Measurements from ENCODE around the gene TVP23A. TPM values are rescaled to one million over a fixed set of nuclear protein-coding genes. Genes with fewer than 3 reads are reported as not detected.

The TVP23A gene
- total RNA-seq, 4 donors from 2014 or later = not detected

DNA sequence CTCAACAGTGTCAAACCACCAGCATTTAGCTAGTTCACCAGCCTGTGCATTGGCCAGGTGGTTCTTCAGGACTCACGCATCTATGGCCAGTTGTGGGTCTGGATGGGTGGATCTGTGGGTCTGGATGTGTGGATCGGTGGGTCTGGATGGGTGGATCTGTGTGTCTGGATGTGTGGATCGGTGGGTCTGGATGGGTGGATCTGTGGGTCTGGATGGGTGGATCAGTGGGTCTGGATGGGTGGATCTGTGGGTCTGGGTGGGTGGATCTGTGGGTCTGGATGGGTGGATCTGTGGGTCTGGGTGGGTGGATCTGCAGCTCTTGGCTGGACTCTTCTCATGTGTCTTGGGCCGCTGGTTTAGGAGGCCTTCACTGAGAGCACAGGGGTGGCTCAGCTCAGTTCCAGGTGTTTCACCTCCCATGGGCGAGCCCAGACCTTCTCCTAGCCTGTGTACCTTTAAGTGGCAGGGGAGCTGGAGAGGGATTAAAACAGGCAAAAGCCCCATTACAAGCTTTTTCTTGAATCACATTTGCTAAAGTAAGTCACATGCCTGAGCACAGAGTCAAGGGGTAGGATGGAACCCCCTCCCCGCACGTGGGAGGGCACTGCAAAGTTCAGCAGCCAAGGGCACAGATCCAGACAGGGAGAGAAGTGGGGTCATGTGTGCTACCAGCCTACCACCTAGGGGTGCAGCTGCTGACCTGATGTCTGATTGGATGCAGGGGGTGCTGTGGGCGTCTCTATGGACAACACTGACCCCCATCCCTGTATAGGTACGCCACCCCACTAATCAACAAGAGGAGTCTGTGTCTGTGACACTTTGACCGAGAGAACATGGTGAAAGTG, 78.4 kb downstream of the TVP23A start:
- no peak overlapping the region for H3K4me3 ChIP-seq
- H3K27ac ChIP-seq = no peak overlapping the region
- no peak for TF ChIP-seq POLR2A (IDR thresholded peaks at IDR 0.05)
- no peak for TF ChIP-seq CTCF (IDR thresholded peaks at IDR 0.05 in 4 of 5, conservative IDR thresholded peaks at IDR 0.05 in 1 of 5)
- H3K27me3 ChIP-seq = no peaks in the 10 kb centered on the region
- in situ Hi-C loops (cut with MboI; ENCODE audit: low sequenced_read_pairs in 4 of 4) = loop anchor here (5.0 to 10.0 kb wide), 5 partner anchors 175 to 485 kb away; no protein-coding TSS in a partner anchor
- no peak for ATAC-seq
- no peaks in the 10 kb centered on the region for H3K36me3 ChIP-seq
- DNase-seq = no peak
- intact Hi-C loops (cut with DNase I; ENCODE audit: low total_unique reads) = loop anchor here (2.0 to 10.0 kb wide), 5 partner anchors 87 to 1645 kb away; partner anchors contain the start of genes HAPSTR1 and SOCS1
- no peaks in the 10 kb centered on the region for H3K9me3 ChIP-seq
- H3K4me1 ChIP-seq = peaks cover 30 to 38% of the 10 kb centered on the region in 2 donors

DNA sequence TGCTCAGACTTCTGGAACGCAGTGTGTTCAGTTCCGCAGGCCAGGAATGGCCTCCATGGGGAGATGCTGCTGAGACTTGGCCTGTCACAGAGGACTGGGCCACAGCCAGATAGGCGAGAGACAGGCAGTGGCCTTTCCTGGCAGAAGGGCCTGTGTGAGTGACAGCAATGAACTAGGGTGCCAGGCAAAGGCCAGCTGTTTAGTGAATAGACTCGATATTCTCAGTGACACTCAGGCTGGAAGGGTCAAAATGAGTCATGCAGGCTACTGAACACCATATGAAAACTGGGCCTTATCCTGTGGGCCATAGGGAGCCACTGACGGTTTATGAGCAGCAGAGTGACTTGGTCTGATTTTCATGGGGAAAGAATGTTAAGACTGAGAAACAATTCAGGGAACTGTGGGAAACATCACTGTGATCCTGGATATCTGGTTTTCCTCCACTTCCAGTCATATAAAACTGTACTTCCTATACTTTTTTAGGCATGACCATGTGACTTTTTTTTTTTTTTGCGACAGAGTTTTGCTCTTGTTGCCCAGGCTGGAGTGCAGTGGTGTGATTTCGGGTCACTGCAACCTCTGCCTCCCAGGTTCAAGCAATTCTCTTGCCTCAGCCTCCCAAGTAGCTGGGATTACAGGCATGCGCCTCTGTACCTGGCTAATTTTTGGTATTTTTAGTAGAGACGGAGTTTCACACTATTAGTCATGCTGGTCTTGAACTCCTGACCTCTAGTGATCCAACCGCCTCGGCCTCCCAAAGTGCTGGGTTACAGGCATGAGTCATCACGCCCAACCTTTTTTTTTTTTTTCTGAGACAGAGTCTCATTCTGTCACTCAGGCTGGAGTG, 80.1 kb downstream of the TVP23A start:
- ATAC-seq (peak; percentile 92 to 94), DNase-seq (peak; percentile 79 to 97)
- H3K27ac ChIP-seq = peak overlapping the region; percentile 84 to 95 (median 88)
- no peaks in the 10 kb centered on the region for H3K36me3 ChIP-seq
- in situ Hi-C loops (cut with MboI; ENCODE audit: low sequenced_read_pairs in 4 of 4) = loop anchor here (5.0 to 10.0 kb wide), 3 partner anchors 216 to 484 kb away; no protein-coding TSS in a partner anchor
- no peaks in the 10 kb centered on the region for H3K9me3 ChIP-seq
- H3K4me3 ChIP-seq = no peak overlapping the region
- intact Hi-C loops (cut with DNase I; ENCODE audit: low total_unique reads) = loop anchor here (2.0 kb wide), 2 partner anchors 162 to 182 kb away; no protein-coding TSS in a partner anchor
- H3K4me1 ChIP-seq = peaks cover 22 to 30% of the 10 kb centered on the region in 2 donors
- H3K27me3 ChIP-seq = no peaks in the 10 kb centered on the region
- no peak for TF ChIP-seq CTCF (IDR thresholded peaks at IDR 0.05 in 4 of 5, conservative IDR thresholded peaks at IDR 0.05 in 1 of 5)
- no peak for TF ChIP-seq POLR2A (IDR thresholded peaks at IDR 0.05)

- intact Hi-C loops (cut with DNase I; ENCODE audit: low total_unique reads) = loop anchor here (1.0 kb wide), 2 partner anchors 223 to 481 kb away; no protein-coding TSS in a partner anchor
- Histone ChIP-seq H3K9me3 (no peaks in the 10 kb centered on the region), H3K27ac (peak overlapping the region; percentile 84 to 95 (median 88)), H3K4me3 (peak overlapping the region in 2 of 4 donors; percentile 21 to 44), H3K4me1 (peaks cover 16 to 22% of the 10 kb centered on the region in 2 donors), H3K27me3 (no peaks in the 10 kb centered on the region), H3K36me3 (no peaks in the 10 kb centered on the region)
- ATAC-seq (peak; percentile 49), DNase-seq (peak; percentile 36 to 63)
- in situ Hi-C loops (cut with MboI; ENCODE audit: low sequenced_read_pairs in 4 of 4) = loop anchor here (5.0 to 10.0 kb wide), 3 partner anchors 215 to 482 kb away; no protein-coding TSS in a partner anchor
- peak; percentile 93 to 96 (median 93) for TF ChIP-seq CTCF (IDR thresholded peaks at IDR 0.05 in 4 of 5, conservative IDR thresholded peaks at IDR 0.05 in 1 of 5)
- TF ChIP-seq POLR2A (IDR thresholded peaks at IDR 0.05) = no peak
Observed at GRCh38 chr16:10737068-10737625, 81.4 kb downstream of the TVP23A start.

- TF ChIP-seq CTCF (IDR thresholded peaks at IDR 0.05 in 4 of 5, conservative IDR thresholded peaks at IDR 0.05 in 1 of 5) = no peak
- no peak for TF ChIP-seq POLR2A (IDR thresholded peaks at IDR 0.05)
- no peaks in the 10 kb centered on the region for H3K27me3 ChIP-seq
- ATAC-seq (no peak), DNase-seq (no peak)
- intact Hi-C loops (cut with DNase I; ENCODE audit: low total_unique reads) (no loop called here), in situ Hi-C loops (cut with MboI; ENCODE audit: low sequenced_read_pairs in 4 of 4) (loop anchor here in 3 of 4 donors (5.0 to 10.0 kb wide), 2 partner anchors 219 to 477 kb away; no protein-coding TSS in a partner anchor)
- H3K27ac ChIP-seq = no peak overlapping the region
- no peaks in the 10 kb centered on the region for H3K9me3 ChIP-seq
- no peaks in the 10 kb centered on the region for H3K36me3 ChIP-seq
- peaks cover 9 to 13% of the 10 kb centered on the region in 2 donors for H3K4me1 ChIP-seq
- H3K4me3 ChIP-seq = no peak overlapping the region
Observed at GRCh38 chr16:10731790-10732189, 86.8 kb downstream of the TVP23A start.

Data from gastrocnemius medialis (tissue), 4 donors.